GM23338 (cell line): ENCODE results near the gene MTA1. TPM values are rescaled to one million over a fixed set of nuclear protein-coding genes. Genes with fewer than 3 reads are reported as not detected.

Experiments
- ATAC-seq: fragments of 200-7000 bp; cut with Tn5 transposase; 3 replicates; pipeline ENCODE4 v1.9.1; 2020
- DNase-seq: peaks from one replicate; pipeline ENCODE4 v3.0.0-alpha.2; 2015; ENCODE audit warnings: low spot score
- H2AFZ ChIP-seq: fragments of 200-600 bp; sonication (generic); 2 replicates; pipeline ENCODE4 v1.8.0; 2016; ENCODE audit warnings: antibody characterized with exemption, mild to moderate bottlenecking, moderate library complexity
- H3F3A ChIP-seq: fragments of 200-600 bp; sonication (generic); replicated peaks from 2 replicates; pipeline ENCODE4 v1.8.0; 2017; ENCODE audit warnings: antibody characterized with exemption, mixed run types, low read depth
- H3K27ac ChIP-seq: fragments of 200-600 bp; sonication (generic); 2 replicates; pipeline ENCODE4 v1.6.1; 2016; ENCODE audit warnings: low read depth
- H3K27me3 ChIP-seq: fragments of 200-600 bp; sonication (generic); 2 replicates; pipeline ENCODE4 v1.8.0; 2016; ENCODE audit warnings: mild to moderate bottlenecking, mixed run types, moderate library complexity; ENCODE audit not compliant: insufficient read depth
- H3K36me3 ChIP-seq: fragments of 200-600 bp; sonication (generic); 2 replicates; pipeline ENCODE4 v1.8.0; 2016; ENCODE audit warnings: mild to moderate bottlenecking; ENCODE audit not compliant: insufficient read depth
- H3K4me1 ChIP-seq: fragments of 200-600 bp; sonication (generic); 2 replicates; pipeline ENCODE4 v1.8.0; 2016; ENCODE audit warnings: mild to moderate bottlenecking, moderate library complexity; ENCODE audit not compliant: insufficient read depth
- H3K4me2 ChIP-seq: fragments of 200-600 bp; sonication (generic); 2 replicates; pipeline ENCODE4 v1.7.1; 2017; ENCODE audit warnings: mixed run types
- H3K4me3 ChIP-seq: fragments of 200-600 bp; sonication (generic); 2 replicates; pipeline ENCODE4 v1.6.1; 2016; ENCODE audit warnings: mixed run types
- H3K79me2 ChIP-seq: fragments of 200-600 bp; sonication (generic); replicated peaks from 2 replicates; pipeline ENCODE4 v1.8.0; 2017; ENCODE audit warnings: mild to moderate bottlenecking; ENCODE audit not compliant: insufficient read depth
- H3K9me2 ChIP-seq: fragments of 200-600 bp; sonication (generic); 2 replicates; pipeline ENCODE4 v1.8.0; 2017; ENCODE audit not compliant: insufficient read depth
- H4K20me1 ChIP-seq: fragments of 200-600 bp; sonication (generic); replicated peaks from 2 replicates; pipeline ENCODE4 v1.8.0; 2017; ENCODE audit warnings: mild to moderate bottlenecking; ENCODE audit not compliant: insufficient read depth
- H3K27ac Mint-ChIP-seq: 2 replicates; pipeline ENCODE4 v1.8.0; 2020; ENCODE audit warnings: inconsistent platforms, mild to moderate bottlenecking, moderate library complexity, mixed read lengths
- H3K27me3 Mint-ChIP-seq: 3 replicates; pipeline ENCODE4 v1.8.0; 2022; ENCODE audit warnings: low read depth, mild to moderate bottlenecking, moderate library complexity, mixed read lengths, inconsistent platforms; ENCODE audit not compliant: insufficient read depth, poor library complexity
- H3K36me3 Mint-ChIP-seq: 3 replicates; pipeline ENCODE4 v1.8.0; 2021; ENCODE audit warnings: low read depth, mild to moderate bottlenecking, inconsistent platforms, moderate library complexity, mixed read lengths
- H3K4me1 Mint-ChIP-seq: 3 replicates; pipeline ENCODE4 v1.8.0; 2020; ENCODE audit warnings: mild to moderate bottlenecking, inconsistent platforms, mixed read lengths
- H3K4me3 Mint-ChIP-seq: 3 replicates; pipeline ENCODE4 v1.8.0; 2021; ENCODE audit warnings: moderate library complexity, mild to moderate bottlenecking, inconsistent platforms, mixed read lengths
- H3K9me3 Mint-ChIP-seq: 3 replicates; pipeline ENCODE4 v1.8.0; 2020; ENCODE audit warnings: moderate library complexity, mild to moderate bottlenecking, inconsistent platforms, mixed read lengths
- EZH2 ChIP-seq: fragments of 200-600 bp; sonication (generic); IDR thresholded peaks from one replicate; pipeline ENCODE4 v1.8.0; 2017; ENCODE audit warnings: antibody characterized with exemption, mild to moderate bottlenecking, low read depth; ENCODE audit not compliant: unreplicated experiment
- NANOG ChIP-seq: IDR thresholded peaks from 2 replicates; pipeline ENCODE4 v1.6.1; 2016; ENCODE audit warnings: antibody characterized with exemption, borderline replicate concordance
- polyA plus RNA-seq: library from polyadenylated mRNA; unstranded; fragments of >200 nt; fragmentation: Nextera tagmentation; extraction: Ambion mirVana; gene quantifications from 2 replicates; pipeline ENCODE4 v1.2.1, GENCODE V29; 2016
- total RNA-seq: library from RNA; depleted of rRNA; stranded (reverse); fragments of >200 nt; shearing (Covaris generic); gene quantifications from 2 replicates; pipeline ENCODE4 v1.2.3, GENCODE V29; 2014
- TF ChIP-seq, protein P1 (sequence below): fragments of 250-450 bp; sonication (Bioruptor Pico); IDR thresholded peaks from 2 replicates; pipeline ENCODE4 v1.5.0; 2020; ENCODE audit warnings: mild to moderate bottlenecking, moderate library complexity
- TF ChIP-seq, protein P2 (sequence below), 2 experiments: fragments of 200-600 bp in 1 of 2; sonication (generic) in 1 of 2; conservative IDR thresholded peaks; 2 replicates each; pipeline versions ENCODE4 v1.5.1 to v1.6.1; 2016 to 2017; ENCODE audit warnings: antibody characterized with exemption in 2 of 2, low read depth in 2 of 2, mild to moderate bottlenecking in 2 of 2, moderate library complexity in 1 of 2

The MTA1 gene
- total and polyA plus RNA-seq, 2 experiments from 2014 or later: 53.3 to 126 TPM

DNA sequence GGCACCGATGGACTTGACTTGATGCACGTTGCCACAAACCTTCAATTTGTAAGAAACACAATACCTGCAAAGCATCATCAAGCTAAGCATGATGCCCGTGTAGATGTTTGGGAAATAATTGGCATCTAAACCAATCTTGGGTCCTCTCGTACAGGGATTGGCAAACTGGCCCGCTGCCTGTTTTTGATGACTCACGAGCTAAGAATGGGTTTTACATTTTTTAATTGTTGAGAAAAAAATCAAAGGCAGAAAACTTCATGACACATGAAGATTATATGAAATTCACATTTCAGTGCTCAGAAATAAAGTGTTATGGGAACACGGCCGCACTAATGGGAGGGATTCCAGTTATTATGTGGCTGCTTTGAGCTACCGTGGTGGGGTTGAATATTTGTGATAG, 10.9 kb downstream of the MTA1 start:
- peaks cover 14% of the 10 kb centered on the region for H3K4me1 Mint-ChIP-seq
- Histone ChIP-seq H2AFZ (no peak overlapping the region), H3K36me3 (no peaks in the 10 kb centered on the region), H3K9me2 (no peaks in the 10 kb centered on the region), H3K27ac (no peak overlapping the region), H3K4me3 (no peak overlapping the region), H3F3A (0 out of 2 replicates have a peak, but pooled peaks cover 2% of the 10 kb centered on the region), H3K4me1 (0 out of 2 replicates have a peak, but pooled peaks cover 3% of the 10 kb centered on the region), H3K27me3 (no peaks in the 10 kb centered on the region), H4K20me1 (peaks cover 84% of the 10 kb centered on the region), H3K79me2 (peaks cover 99% of the 10 kb centered on the region), H3K4me2 (no peak overlapping the region)
- peaks cover 49% of the 10 kb centered on the region for H3K36me3 Mint-ChIP-seq
- no peaks in the 10 kb centered on the region for H3K9me3 Mint-ChIP-seq
- H3K27me3 Mint-ChIP-seq: peaks cover 2% of the 10 kb centered on the region
- H3K4me3 Mint-ChIP-seq: no peak overlapping the region
- no peak for TF ChIP-seq EZH2
- no peak for TF ChIP-seq NANOG
- TF ChIP-seq, protein P1, sequence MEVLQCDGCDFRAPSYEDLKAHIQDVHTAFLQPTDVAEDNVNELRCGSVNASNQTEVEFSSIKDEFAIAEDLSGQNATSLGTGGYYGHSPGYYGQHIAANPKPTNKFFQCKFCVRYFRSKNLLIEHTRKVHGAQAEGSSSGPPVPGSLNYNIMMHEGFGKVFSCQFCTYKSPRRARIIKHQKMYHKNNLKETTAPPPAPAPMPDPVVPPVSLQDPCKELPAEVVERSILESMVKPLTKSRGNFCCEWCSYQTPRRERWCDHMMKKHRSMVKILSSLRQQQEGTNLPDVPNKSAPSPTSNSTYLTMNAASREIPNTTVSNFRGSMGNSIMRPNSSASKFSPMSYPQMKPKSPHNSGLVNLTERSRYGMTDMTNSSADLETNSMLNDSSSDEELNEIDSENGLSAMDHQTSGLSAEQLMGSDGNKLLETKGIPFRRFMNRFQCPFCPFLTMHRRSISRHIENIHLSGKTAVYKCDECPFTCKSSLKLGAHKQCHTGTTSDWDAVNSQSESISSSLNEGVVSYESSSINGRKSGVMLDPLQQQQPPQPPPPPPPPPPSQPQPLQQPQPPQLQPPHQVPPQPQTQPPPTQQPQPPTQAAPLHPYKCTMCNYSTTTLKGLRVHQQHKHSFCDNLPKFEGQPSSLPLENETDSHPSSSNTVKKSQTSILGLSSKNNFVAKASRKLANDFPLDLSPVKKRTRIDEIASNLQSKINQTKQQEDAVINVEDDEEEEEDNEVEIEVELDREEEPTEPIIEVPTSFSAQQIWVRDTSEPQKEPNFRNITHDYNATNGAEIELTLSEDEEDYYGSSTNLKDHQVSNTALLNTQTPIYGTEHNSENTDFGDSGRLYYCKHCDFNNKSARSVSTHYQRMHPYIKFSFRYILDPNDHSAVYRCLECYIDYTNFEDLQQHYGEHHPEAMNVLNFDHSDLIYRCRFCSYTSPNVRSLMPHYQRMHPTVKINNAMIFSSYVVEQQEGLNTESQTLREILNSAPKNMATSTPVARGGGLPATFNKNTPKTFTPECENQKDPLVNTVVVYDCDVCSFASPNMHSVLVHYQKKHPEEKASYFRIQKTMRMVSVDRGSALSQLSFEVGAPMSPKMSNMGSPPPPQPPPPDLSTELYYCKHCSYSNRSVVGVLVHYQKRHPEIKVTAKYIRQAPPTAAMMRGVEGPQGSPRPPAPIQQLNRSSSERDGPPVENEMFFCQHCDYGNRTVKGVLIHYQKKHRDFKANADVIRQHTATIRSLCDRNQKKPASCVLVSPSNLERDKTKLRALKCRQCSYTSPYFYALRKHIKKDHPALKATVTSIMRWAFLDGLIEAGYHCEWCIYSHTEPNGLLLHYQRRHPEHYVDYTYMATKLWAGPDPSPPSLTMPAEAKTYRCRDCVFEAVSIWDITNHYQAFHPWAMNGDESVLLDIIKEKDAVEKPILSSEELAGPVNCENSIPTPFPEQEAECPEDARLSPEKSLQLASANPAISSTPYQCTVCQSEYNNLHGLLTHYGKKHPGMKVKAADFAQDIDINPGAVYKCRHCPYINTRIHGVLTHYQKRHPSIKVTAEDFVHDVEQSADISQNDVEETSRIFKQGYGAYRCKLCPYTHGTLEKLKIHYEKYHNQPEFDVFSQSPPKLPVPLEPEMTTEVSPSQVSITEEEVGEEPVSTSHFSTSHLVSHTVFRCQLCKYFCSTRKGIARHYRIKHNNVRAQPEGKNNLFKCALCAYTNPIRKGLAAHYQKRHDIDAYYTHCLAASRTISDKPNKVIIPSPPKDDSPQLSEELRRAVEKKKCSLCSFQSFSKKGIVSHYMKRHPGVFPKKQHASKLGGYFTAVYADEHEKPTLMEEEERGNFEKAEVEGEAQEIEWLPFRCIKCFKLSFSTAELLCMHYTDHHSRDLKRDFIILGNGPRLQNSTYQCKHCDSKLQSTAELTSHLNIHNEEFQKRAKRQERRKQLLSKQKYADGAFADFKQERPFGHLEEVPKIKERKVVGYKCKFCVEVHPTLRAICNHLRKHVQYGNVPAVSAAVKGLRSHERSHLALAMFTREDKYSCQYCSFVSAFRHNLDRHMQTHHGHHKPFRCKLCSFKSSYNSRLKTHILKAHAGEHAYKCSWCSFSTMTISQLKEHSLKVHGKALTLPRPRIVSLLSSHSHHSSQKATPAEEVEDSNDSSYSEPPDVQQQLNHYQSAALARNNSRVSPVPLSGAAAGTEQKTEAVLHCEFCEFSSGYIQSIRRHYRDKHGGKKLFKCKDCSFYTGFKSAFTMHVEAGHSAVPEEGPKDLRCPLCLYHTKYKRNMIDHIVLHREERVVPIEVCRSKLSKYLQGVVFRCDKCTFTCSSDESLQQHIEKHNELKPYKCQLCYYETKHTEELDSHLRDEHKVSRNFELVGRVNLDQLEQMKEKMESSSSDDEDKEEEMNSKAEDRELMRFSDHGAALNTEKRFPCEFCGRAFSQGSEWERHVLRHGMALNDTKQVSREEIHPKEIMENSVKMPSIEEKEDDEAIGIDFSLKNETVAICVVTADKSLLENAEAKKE (CRISPR knock-in tag): no peak
- TF ChIP-seq, protein P2, sequence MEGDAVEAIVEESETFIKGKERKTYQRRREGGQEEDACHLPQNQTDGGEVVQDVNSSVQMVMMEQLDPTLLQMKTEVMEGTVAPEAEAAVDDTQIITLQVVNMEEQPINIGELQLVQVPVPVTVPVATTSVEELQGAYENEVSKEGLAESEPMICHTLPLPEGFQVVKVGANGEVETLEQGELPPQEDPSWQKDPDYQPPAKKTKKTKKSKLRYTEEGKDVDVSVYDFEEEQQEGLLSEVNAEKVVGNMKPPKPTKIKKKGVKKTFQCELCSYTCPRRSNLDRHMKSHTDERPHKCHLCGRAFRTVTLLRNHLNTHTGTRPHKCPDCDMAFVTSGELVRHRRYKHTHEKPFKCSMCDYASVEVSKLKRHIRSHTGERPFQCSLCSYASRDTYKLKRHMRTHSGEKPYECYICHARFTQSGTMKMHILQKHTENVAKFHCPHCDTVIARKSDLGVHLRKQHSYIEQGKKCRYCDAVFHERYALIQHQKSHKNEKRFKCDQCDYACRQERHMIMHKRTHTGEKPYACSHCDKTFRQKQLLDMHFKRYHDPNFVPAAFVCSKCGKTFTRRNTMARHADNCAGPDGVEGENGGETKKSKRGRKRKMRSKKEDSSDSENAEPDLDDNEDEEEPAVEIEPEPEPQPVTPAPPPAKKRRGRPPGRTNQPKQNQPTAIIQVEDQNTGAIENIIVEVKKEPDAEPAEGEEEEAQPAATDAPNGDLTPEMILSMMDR (conservative IDR thresholded peaks at IDR 0.05; ENCODE audit: low read depth in 2 of 2): no peak
- no peak overlapping the region for H3K27ac Mint-ChIP-seq
- no peak for ATAC-seq
- DNase-seq: no peak
